ENCODE measurements around the gene SSBP3.

- TF ChIP-seq CTCF (conservative IDR thresholded peaks at IDR 0.05; ENCODE audit: low read length): no peak
- no peak for TF ChIP-seq EZH2phosphoT487 (IDR thresholded peaks at IDR 0.05; ENCODE audit: borderline replicate concordance, low read depth, low read length)
Measured at GRCh38 chr1:54400329-54400728, 5.9 kb downstream of the SSBP3 start.
